ENCODE results near the gene SNRNP48.
A peak's percentile ranks its signal among the peaks of the same experiment; 100 is the strongest.

Gene SNRNP48

GRCh38 chr6:7632501-7633290 is 42.7 kb downstream of the SNRNP48 start:
- Histone ChIP-seq H3K27me3 (replicated peaks; ENCODE audit: control insufficient read depth, insufficient read depth, low read length) (no peaks in the 10 kb centered on the region), H3K9me3 (ENCODE audit: control insufficient read depth, low read length) (no peaks in the 10 kb centered on the region), H3K4me1 (ENCODE audit: control insufficient read depth, insufficient read depth, low read length) (peaks cover 8% of the 10 kb centered on the region), H3K4me3 (ENCODE audit: low read length) (no peak overlapping the region), H3K36me3 (ENCODE audit: control insufficient read depth, insufficient read depth, low read length, severe bottlenecking) (no peaks in the 10 kb centered on the region), H3K9ac (ENCODE audit: low read length) (no peak overlapping the region)
- no peak for DNase-seq (ENCODE audit: low read depth)

GRCh38 chr6:7633361-7633760 is 43.4 kb downstream of the SNRNP48 start:
- H3K4me3 ChIP-seq (ENCODE audit: low read length): no peak overlapping the region
- no peak overlapping the region for H3K9ac ChIP-seq (ENCODE audit: low read length)
- H3K4me1 ChIP-seq (ENCODE audit: control insufficient read depth, insufficient read depth, low read length): peaks cover 8% of the 10 kb centered on the region
- DNase-seq (ENCODE audit: low read depth): no peak
- no peaks in the 10 kb centered on the region for H3K36me3 ChIP-seq (ENCODE audit: control insufficient read depth, insufficient read depth, low read length, severe bottlenecking)
- no peaks in the 10 kb centered on the region for H3K9me3 ChIP-seq (ENCODE audit: control insufficient read depth, low read length)
- no peaks in the 10 kb centered on the region for H3K27me3 ChIP-seq (replicated peaks; ENCODE audit: control insufficient read depth, insufficient read depth, low read length)

GRCh38 chr6:7636151-7636550 is 46.2 kb downstream of the SNRNP48 start:
- Histone ChIP-seq H3K36me3 (ENCODE audit: control insufficient read depth, insufficient read depth, low read length, severe bottlenecking) (no peaks in the 10 kb centered on the region), H3K4me3 (ENCODE audit: low read length) (no peak overlapping the region), H3K9ac (ENCODE audit: low read length) (no peak overlapping the region), H3K4me1 (ENCODE audit: control insufficient read depth, insufficient read depth, low read length) (peaks cover 13% of the 10 kb centered on the region), H3K9me3 (ENCODE audit: control insufficient read depth, low read length) (no peaks in the 10 kb centered on the region), H3K27me3 (replicated peaks; ENCODE audit: control insufficient read depth, insufficient read depth, low read length) (no peaks in the 10 kb centered on the region)
- DNase-seq (ENCODE audit: low read depth): no peak

GRCh38 chr6:7637533-7637932 is 47.5 kb downstream of the SNRNP48 start:
- Histone ChIP-seq H3K9me3 (ENCODE audit: control insufficient read depth, low read length) (no peaks in the 10 kb centered on the region), H3K9ac (ENCODE audit: low read length) (no peak overlapping the region), H3K36me3 (ENCODE audit: control insufficient read depth, insufficient read depth, low read length, severe bottlenecking) (no peaks in the 10 kb centered on the region), H3K27me3 (replicated peaks; ENCODE audit: control insufficient read depth, insufficient read depth, low read length) (no peaks in the 10 kb centered on the region), H3K4me1 (ENCODE audit: control insufficient read depth, insufficient read depth, low read length) (peaks cover 17% of the 10 kb centered on the region), H3K4me3 (ENCODE audit: low read length) (no peak overlapping the region)
- DNase-seq (ENCODE audit: low read depth): no peak

GRCh38 chr6:7639427-7639826 is 49.4 kb downstream of the SNRNP48 start:
- Histone ChIP-seq H3K4me1 (ENCODE audit: control insufficient read depth, insufficient read depth, low read length) (peaks cover 17% of the 10 kb centered on the region), H3K9me3 (ENCODE audit: control insufficient read depth, low read length) (no peaks in the 10 kb centered on the region), H3K36me3 (ENCODE audit: control insufficient read depth, insufficient read depth, low read length, severe bottlenecking) (no peaks in the 10 kb centered on the region), H3K9ac (ENCODE audit: low read length) (no peak overlapping the region), H3K27me3 (replicated peaks; ENCODE audit: control insufficient read depth, insufficient read depth, low read length) (no peaks in the 10 kb centered on the region), H3K4me3 (ENCODE audit: low read length) (no peak overlapping the region)
- no peak for DNase-seq (ENCODE audit: low read depth)

- peaks cover 17% of the 10 kb centered on the region for H3K4me1 ChIP-seq (ENCODE audit: control insufficient read depth, insufficient read depth, low read length)
- H3K9me3 ChIP-seq (ENCODE audit: control insufficient read depth, low read length): no peaks in the 10 kb centered on the region
- no peak overlapping the region for H3K9ac ChIP-seq (ENCODE audit: low read length)
- no peak overlapping the region for H3K4me3 ChIP-seq (ENCODE audit: low read length)
- no peak for DNase-seq (ENCODE audit: low read depth)
- no peaks in the 10 kb centered on the region for H3K27me3 ChIP-seq (replicated peaks; ENCODE audit: control insufficient read depth, insufficient read depth, low read length)
- no peaks in the 10 kb centered on the region for H3K36me3 ChIP-seq (ENCODE audit: control insufficient read depth, insufficient read depth, low read length, severe bottlenecking)
Observed at GRCh38 chr6:7640016-7640415, 50.0 kb downstream of the SNRNP48 start.

GRCh38 chr6:7640607-7641577 is 50.9 kb downstream of the SNRNP48 start:
- Histone ChIP-seq H3K4me3 (ENCODE audit: low read length) (no peak overlapping the region), H3K9ac (ENCODE audit: low read length) (peak overlapping the region; percentile 19), H3K4me1 (ENCODE audit: control insufficient read depth, insufficient read depth, low read length) (peaks cover 17% of the 10 kb centered on the region), H3K9me3 (ENCODE audit: control insufficient read depth, low read length) (no peaks in the 10 kb centered on the region), H3K27me3 (replicated peaks; ENCODE audit: control insufficient read depth, insufficient read depth, low read length) (no peaks in the 10 kb centered on the region), H3K36me3 (ENCODE audit: control insufficient read depth, insufficient read depth, low read length, severe bottlenecking) (no peaks in the 10 kb centered on the region)
- peak; percentile 65 for DNase-seq (ENCODE audit: low read depth)

GRCh38 chr6:7642791-7643190 is 52.8 kb downstream of the SNRNP48 start:
- H3K4me3 ChIP-seq (ENCODE audit: low read length): no peak overlapping the region
- peaks cover 26% of the 10 kb centered on the region for H3K4me1 ChIP-seq (ENCODE audit: control insufficient read depth, insufficient read depth, low read length)
- H3K27me3 ChIP-seq (replicated peaks; ENCODE audit: control insufficient read depth, insufficient read depth, low read length): no peaks in the 10 kb centered on the region
- no peak overlapping the region for H3K9ac ChIP-seq (ENCODE audit: low read length)
- no peaks in the 10 kb centered on the region for H3K36me3 ChIP-seq (ENCODE audit: control insufficient read depth, insufficient read depth, low read length, severe bottlenecking)
- DNase-seq (ENCODE audit: low read depth): no peak
- H3K9me3 ChIP-seq (ENCODE audit: control insufficient read depth, low read length): no peaks in the 10 kb centered on the region

GRCh38 chr6:7644417-7644816 is 54.4 kb downstream of the SNRNP48 start:
- H3K4me3 ChIP-seq (ENCODE audit: low read length): no peak overlapping the region
- H3K36me3 ChIP-seq (ENCODE audit: control insufficient read depth, insufficient read depth, low read length, severe bottlenecking): no peaks in the 10 kb centered on the region
- no peak for DNase-seq (ENCODE audit: low read depth)
- H3K27me3 ChIP-seq (replicated peaks; ENCODE audit: control insufficient read depth, insufficient read depth, low read length): no peaks in the 10 kb centered on the region
- no peaks in the 10 kb centered on the region for H3K9me3 ChIP-seq (ENCODE audit: control insufficient read depth, low read length)
- H3K4me1 ChIP-seq (ENCODE audit: control insufficient read depth, insufficient read depth, low read length): peaks cover 26% of the 10 kb centered on the region
- no peak overlapping the region for H3K9ac ChIP-seq (ENCODE audit: low read length)

- H3K4me3 ChIP-seq (ENCODE audit: low read length): no peak overlapping the region
- no peaks in the 10 kb centered on the region for H3K27me3 ChIP-seq (replicated peaks; ENCODE audit: control insufficient read depth, insufficient read depth, low read length)
- H3K36me3 ChIP-seq (ENCODE audit: control insufficient read depth, insufficient read depth, low read length, severe bottlenecking): no peaks in the 10 kb centered on the region
- peak overlapping the region; percentile 33 for H3K9ac ChIP-seq (ENCODE audit: low read length)
- peak; percentile 61 for DNase-seq (ENCODE audit: low read depth)
- peaks cover 22% of the 10 kb centered on the region for H3K4me1 ChIP-seq (ENCODE audit: control insufficient read depth, insufficient read depth, low read length)
- no peaks in the 10 kb centered on the region for H3K9me3 ChIP-seq (ENCODE audit: control insufficient read depth, low read length)
Observed at GRCh38 chr6:7646394-7646793, 56.4 kb downstream of the SNRNP48 start.

GRCh38 chr6:7647504-7647903 is 57.5 kb downstream of the SNRNP48 start:
- Histone ChIP-seq H3K9ac (ENCODE audit: low read length) (no peak overlapping the region), H3K27me3 (replicated peaks; ENCODE audit: control insufficient read depth, insufficient read depth, low read length) (no peaks in the 10 kb centered on the region), H3K36me3 (ENCODE audit: control insufficient read depth, insufficient read depth, low read length, severe bottlenecking) (no peaks in the 10 kb centered on the region), H3K9me3 (ENCODE audit: control insufficient read depth, low read length) (no peaks in the 10 kb centered on the region), H3K4me3 (ENCODE audit: low read length) (no peak overlapping the region), H3K4me1 (ENCODE audit: control insufficient read depth, insufficient read depth, low read length) (peaks cover 26% of the 10 kb centered on the region)
- no peak for DNase-seq (ENCODE audit: low read depth)
